ENCODE data around the gene SLC27A4. TPM values are rescaled to one million over a fixed set of nuclear protein-coding genes. Genes with fewer than 3 reads are reported as not detected.

The SLC27A4 gene
- total RNA-seq, 1 donor from 2014 or later = 14.4 TPM

DNA sequence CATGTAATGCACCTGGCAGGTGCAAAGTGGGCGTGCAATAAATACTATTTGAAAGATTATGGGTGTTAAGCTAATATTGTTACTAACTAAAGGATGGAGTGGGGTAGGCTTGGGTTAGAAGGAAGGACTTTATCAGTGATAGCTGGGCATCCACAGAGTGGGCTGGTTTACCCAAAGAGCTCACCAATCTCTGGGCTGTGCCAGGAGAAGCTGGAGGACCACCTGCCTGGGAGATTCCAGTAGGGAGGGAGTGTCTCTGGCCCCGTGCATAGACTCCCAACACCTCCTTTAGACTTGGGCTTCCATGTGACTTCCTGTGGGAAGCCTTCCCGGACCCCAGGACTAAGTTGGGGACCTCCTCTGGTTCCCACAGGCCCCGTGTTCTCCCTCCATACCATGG is 25.2 kb downstream of the SLC27A4 start:
- DNase-seq = no peak
- intact Hi-C loops (cut with micrococcal nuclease) = no loop called here
- H3K4me1 Mint-ChIP-seq = peaks cover 19% of the 10 kb centered on the region
- no peak overlapping the region for H3K27ac Mint-ChIP-seq
- no peak for TF ChIP-seq CTCF (IDR thresholded peaks at IDR 0.05)
- no peak overlapping the region for H3K4me3 Mint-ChIP-seq
- ChIA-PET POLR2A (no interaction called here), CTCF (no interaction called here)
- ATAC-seq (ENCODE audit: low read depth) = no peak
- no peaks in the 10 kb centered on the region for H3K27me3 Mint-ChIP-seq
- H3K36me3 Mint-ChIP-seq (ENCODE audit: low read depth) = no peaks in the 10 kb centered on the region
- H3K9me3 Mint-ChIP-seq = no peaks in the 10 kb centered on the region

GRCh38 chr9:128369024-128369706 is 28.8 kb downstream of the SLC27A4 start:
- no peak overlapping the region for H3K4me3 Mint-ChIP-seq
- no peak for DNase-seq
- TF ChIP-seq CTCF (IDR thresholded peaks at IDR 0.05) = no peak
- H3K4me1 Mint-ChIP-seq = peaks cover 35% of the 10 kb centered on the region
- POLR2A ChIA-PET = interaction anchor here (0.6 kb wide), 1 partner anchor 58 kb away, joined by 4 read pairs; no protein-coding TSS in a partner anchor
- no peaks in the 10 kb centered on the region for H3K9me3 Mint-ChIP-seq
- no peaks in the 10 kb centered on the region for H3K27me3 Mint-ChIP-seq
- peaks cover 22% of the 10 kb centered on the region for H3K36me3 Mint-ChIP-seq (ENCODE audit: low read depth)
- intact Hi-C loops (cut with micrococcal nuclease) = no loop called here
- ATAC-seq (ENCODE audit: low read depth) = no peak
- CTCF ChIA-PET = no interaction called here
- H3K27ac Mint-ChIP-seq = no peak overlapping the region

- intact Hi-C loops (cut with micrococcal nuclease) = loop anchor here (2.0 kb wide), 1 partner anchor 182 kb away; the partner anchor contains the start of gene SPTAN1
These were observed 30.0 kb downstream of the SLC27A4 start for GRCh38 chr9:128370367-128370751.

GRCh38 chr9:128370752-128371629 is 30.7 kb downstream of the SLC27A4 start, which contains the start of gene URM1:
TSS of gene URM1 (plus strand) at chr9:128371374. CDS start at chr9:128371381, 7 bp downstream.
- intact Hi-C loops (cut with micrococcal nuclease) = loop anchor here (1.0 to 2.0 kb wide), 7 partner anchors 9 to 182 kb away; partner anchors contain the start of genes CERCAM, COQ4, GLE1 and SLC27A4
- H3K36me3 Mint-ChIP-seq (ENCODE audit: low read depth) = peaks cover 29% of the 10 kb centered on the region
- H3K9me3 Mint-ChIP-seq = no peaks in the 10 kb centered on the region
- H3K27ac Mint-ChIP-seq = peak within 1 kb of the TSS; percentile 94
- peak; percentile 91 for ATAC-seq (ENCODE audit: low read depth)
- peak; percentile 96 for DNase-seq
- TF ChIP-seq CTCF (IDR thresholded peaks at IDR 0.05) = no peak
- H3K4me1 Mint-ChIP-seq = peaks cover 31% of the 10 kb centered on the region
- CTCF ChIA-PET = interaction anchor here (0.6 to 3.2 kb wide), 4 partner anchors 9 to 509 kb away, joined by 3 to 27 read pairs (median 4); no protein-coding TSS in a partner anchor
- H3K4me3 Mint-ChIP-seq = peak within 1 kb of the TSS; percentile 97
- H3K27me3 Mint-ChIP-seq = no peaks in the 10 kb centered on the region
- POLR2A ChIA-PET = interaction anchor here (0.5 to 2.3 kb wide), 23 partner anchors 9 to 1804 kb away, joined by 3 to 17 read pairs (median 5); partner anchors contain the start of genes CERCAM, ENDOG, ENG and GLE1

More at GRCh38 chr9:128370367-128370751, 30.0 kb downstream of the SLC27A4 start:
- Mint-ChIP-seq H3K4me3 (peak overlapping the region; percentile 97), H3K4me1 (peaks cover 32% of the 10 kb centered on the region), H3K36me3 (ENCODE audit: low read depth) (peaks cover 26% of the 10 kb centered on the region), H3K27me3 (no peaks in the 10 kb centered on the region), H3K9me3 (no peaks in the 10 kb centered on the region), H3K27ac (peak overlapping the region; percentile 94)
- DNase-seq (no peak), ATAC-seq (ENCODE audit: low read depth) (no peak)
- TF ChIP-seq CTCF (IDR thresholded peaks at IDR 0.05) = no peak
- ChIA-PET CTCF (interaction anchor here (0.9 to 3.2 kb wide), 3 partner anchors 8 to 50 kb away, joined by 3 to 27 read pairs (median 4); no protein-coding TSS in a partner anchor), POLR2A (interaction anchor here (0.8 to 2.3 kb wide), 11 partner anchors 8 to 1204 kb away, joined by 3 to 17 read pairs (median 8); partner anchors contain the start of genes ENDOG, GOLGA2, SH3GLB2 and SLC2A8)
